ENCODE results near the gene DDX1. TPM values are rescaled to one million over a fixed set of nuclear protein-coding genes. Genes with fewer than 3 reads are reported as not detected.

DDX1 gene
- total RNA-seq, 1 experiment from 2014 or later, result 37.5 TPM

DNA sequence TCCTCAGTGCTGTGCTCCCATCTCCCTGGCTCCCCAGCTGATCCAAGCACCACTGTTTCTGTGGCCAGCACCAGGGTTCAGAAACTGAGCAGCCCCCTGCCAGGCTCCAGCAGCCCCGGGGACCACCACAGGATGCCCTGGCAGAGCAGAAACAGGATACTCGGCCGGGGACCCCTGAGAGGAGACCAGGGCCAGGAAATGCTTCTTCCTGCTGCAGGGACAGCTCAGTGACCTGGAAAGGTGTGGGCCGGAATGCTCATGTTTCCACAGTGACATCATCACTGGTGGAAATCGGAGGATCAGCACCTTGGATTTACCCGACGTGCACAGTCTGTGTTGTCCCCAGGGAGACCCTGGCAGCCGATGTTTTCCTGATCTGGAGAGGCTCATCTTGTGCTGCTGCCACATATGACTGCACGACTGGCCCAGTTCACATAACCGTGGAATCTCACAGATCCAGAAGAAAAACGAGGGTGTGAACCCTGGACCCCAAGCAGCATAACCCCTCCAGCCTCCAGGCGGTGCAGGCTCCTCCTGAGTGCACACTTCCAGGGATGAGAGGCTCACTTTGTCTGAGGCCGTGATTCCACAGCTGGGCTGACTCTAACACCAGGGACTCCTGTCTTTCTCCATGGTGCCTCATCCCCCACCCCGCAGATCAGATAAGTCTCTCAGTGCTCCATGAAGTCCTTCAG is 58.0 kb downstream of the DDX1 start:
- Histone ChIP-seq H3K27me3 (ENCODE audit: low read length) (no peaks in the 10 kb centered on the region), H4K20me1 (ENCODE audit: insufficient read depth, low read depth, low read length) (no peaks in the 10 kb centered on the region), H3K9me3 (ENCODE audit: low read length) (no peaks in the 10 kb centered on the region), H3K9me2 (replicated peaks; ENCODE audit: insufficient read depth, low read length) (no peaks in the 10 kb centered on the region), H3K79me2 (ENCODE audit: low read length) (no peaks in the 10 kb centered on the region), H3K4me2 (ENCODE audit: low read depth, low read length, poor library complexity, severe bottlenecking) (no peak overlapping the region), H2AFZ (ENCODE audit: low read length) (no peak overlapping the region), H3K4me1 (ENCODE audit: low read length) (no peaks in the 10 kb centered on the region), H3K4me3 (ENCODE audit: low read length) (no peak overlapping the region), H3K27ac (ENCODE audit: low read length) (no peak overlapping the region), H3K9ac (ENCODE audit: low read length) (no peak overlapping the region), H3K36me3 (ENCODE audit: insufficient read depth, low read length) (no peaks in the 10 kb centered on the region)
- no peak for DNase-seq

DNA sequence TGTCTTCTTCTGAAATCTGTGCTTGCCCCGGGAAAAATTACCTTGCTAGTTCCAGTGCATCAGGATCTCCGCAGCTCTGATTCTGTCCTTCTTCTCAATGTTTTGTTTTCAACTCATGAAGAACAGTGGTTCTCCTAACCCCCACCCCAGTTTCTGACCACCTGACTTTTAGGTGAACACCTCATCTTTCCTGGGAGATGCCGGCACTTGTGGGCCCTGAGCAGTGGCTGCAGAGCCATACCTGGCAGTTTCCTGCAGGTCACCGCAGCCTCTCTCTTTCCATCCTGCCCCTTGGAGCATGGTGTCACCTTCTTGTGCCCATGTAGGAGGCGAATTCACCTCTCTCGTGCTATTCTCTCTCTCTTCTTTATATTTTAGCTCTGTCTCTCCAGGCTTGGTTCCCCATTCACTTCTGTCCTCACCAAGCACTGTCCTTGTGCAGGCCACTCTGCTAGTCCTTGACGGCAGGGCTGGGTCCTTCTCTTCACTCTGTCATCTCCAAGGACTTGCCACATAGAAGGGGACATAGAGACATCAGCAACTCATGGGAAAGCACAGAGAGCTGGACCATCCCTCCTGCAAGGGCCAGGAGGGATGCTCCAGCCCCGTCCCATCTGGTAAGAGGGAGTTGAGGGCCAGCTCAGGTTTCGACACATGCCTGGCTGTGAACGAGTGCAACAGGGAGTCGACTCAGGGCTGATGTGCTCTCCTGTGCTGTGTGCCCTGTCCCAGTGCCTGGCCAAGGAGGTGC is 59.1 kb downstream of the DDX1 start:
- DNase-seq, result no peak
- Histone ChIP-seq H3K27me3 (ENCODE audit: low read length) (no peaks in the 10 kb centered on the region), H3K27ac (ENCODE audit: low read length) (no peak overlapping the region), H3K4me1 (ENCODE audit: low read length) (no peaks in the 10 kb centered on the region), H4K20me1 (ENCODE audit: insufficient read depth, low read depth, low read length) (no peaks in the 10 kb centered on the region), H3K9me3 (ENCODE audit: low read length) (no peaks in the 10 kb centered on the region), H3K36me3 (ENCODE audit: insufficient read depth, low read length) (no peaks in the 10 kb centered on the region), H3K79me2 (ENCODE audit: low read length) (no peaks in the 10 kb centered on the region), H3K9ac (ENCODE audit: low read length) (no peak overlapping the region), H3K4me3 (ENCODE audit: low read length) (no peak overlapping the region), H3K4me2 (ENCODE audit: low read depth, low read length, poor library complexity, severe bottlenecking) (no peak overlapping the region), H2AFZ (ENCODE audit: low read length) (no peak overlapping the region), H3K9me2 (replicated peaks; ENCODE audit: insufficient read depth, low read length) (no peaks in the 10 kb centered on the region)

DNA sequence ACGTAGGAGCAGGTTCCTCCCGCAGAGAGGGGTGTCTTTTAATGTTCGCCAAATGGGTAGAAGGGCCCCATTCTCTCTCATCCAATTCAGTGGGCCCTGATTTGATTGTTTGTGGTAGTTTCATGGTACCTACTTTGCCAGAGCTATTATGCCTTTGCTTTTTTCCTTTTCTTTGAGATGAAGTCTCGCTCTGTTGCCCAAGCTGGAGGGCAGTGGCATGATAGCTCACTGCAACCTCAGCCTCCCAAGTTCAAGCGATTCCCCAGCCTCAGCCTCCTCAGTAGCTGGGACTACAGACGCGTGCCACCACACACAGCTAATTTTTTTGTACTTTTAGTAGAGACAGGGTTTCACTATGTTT is 59.7 kb downstream of the DDX1 start:
- no peak overlapping the region for H3K27ac ChIP-seq (ENCODE audit: low read length)
- H3K9ac ChIP-seq (ENCODE audit: low read length), result no peak overlapping the region
- no peaks in the 10 kb centered on the region for H4K20me1 ChIP-seq (ENCODE audit: insufficient read depth, low read depth, low read length)
- no peak for DNase-seq
- H3K9me2 ChIP-seq (replicated peaks; ENCODE audit: insufficient read depth, low read length), result no peaks in the 10 kb centered on the region
- H3K79me2 ChIP-seq (ENCODE audit: low read length), result no peaks in the 10 kb centered on the region
- H2AFZ ChIP-seq (ENCODE audit: low read length), result no peak overlapping the region
- H3K4me3 ChIP-seq (ENCODE audit: low read length), result no peak overlapping the region
- H3K9me3 ChIP-seq (ENCODE audit: low read length), result no peaks in the 10 kb centered on the region
- H3K4me2 ChIP-seq (ENCODE audit: low read depth, low read length, poor library complexity, severe bottlenecking), result no peak overlapping the region
- no peaks in the 10 kb centered on the region for H3K36me3 ChIP-seq (ENCODE audit: insufficient read depth, low read length)
- H3K27me3 ChIP-seq (ENCODE audit: low read length), result no peaks in the 10 kb centered on the region
- H3K4me1 ChIP-seq (ENCODE audit: low read length), result no peaks in the 10 kb centered on the region

DNA sequence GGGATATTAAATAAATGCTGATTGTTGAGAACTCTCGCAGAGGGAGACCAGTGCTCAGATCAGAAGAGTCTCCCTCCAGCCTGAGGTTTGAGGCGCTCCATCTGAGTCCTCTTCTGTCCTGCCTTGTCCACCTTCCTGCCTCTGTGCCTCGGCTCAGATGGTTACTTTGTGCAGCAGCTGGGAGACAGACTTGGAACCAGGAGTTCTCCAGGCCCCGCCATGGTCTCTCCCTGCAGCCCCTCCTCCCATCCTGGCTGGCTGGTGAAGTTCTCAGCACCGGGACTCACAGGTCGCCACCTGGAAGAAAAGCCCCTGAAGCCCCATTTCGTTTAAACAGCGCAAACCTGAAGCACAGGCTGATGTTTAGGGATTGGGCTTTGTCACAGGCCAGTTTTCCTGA is 60.6 kb downstream of the DDX1 start:
- Histone ChIP-seq H3K4me1 (ENCODE audit: low read length) (no peaks in the 10 kb centered on the region), H3K4me3 (ENCODE audit: low read length) (no peak overlapping the region), H3K4me2 (ENCODE audit: low read depth, low read length, poor library complexity, severe bottlenecking) (no peak overlapping the region), H3K27ac (ENCODE audit: low read length) (no peak overlapping the region), H3K9me2 (replicated peaks; ENCODE audit: insufficient read depth, low read length) (no peaks in the 10 kb centered on the region), H2AFZ (ENCODE audit: low read length) (no peak overlapping the region), H3K9ac (ENCODE audit: low read length) (no peak overlapping the region), H3K36me3 (ENCODE audit: insufficient read depth, low read length) (no peaks in the 10 kb centered on the region), H3K9me3 (ENCODE audit: low read length) (no peaks in the 10 kb centered on the region), H4K20me1 (ENCODE audit: insufficient read depth, low read depth, low read length) (no peaks in the 10 kb centered on the region), H3K27me3 (ENCODE audit: low read length) (no peaks in the 10 kb centered on the region), H3K79me2 (ENCODE audit: low read length) (no peaks in the 10 kb centered on the region)
- DNase-seq, result no peak

DNA sequence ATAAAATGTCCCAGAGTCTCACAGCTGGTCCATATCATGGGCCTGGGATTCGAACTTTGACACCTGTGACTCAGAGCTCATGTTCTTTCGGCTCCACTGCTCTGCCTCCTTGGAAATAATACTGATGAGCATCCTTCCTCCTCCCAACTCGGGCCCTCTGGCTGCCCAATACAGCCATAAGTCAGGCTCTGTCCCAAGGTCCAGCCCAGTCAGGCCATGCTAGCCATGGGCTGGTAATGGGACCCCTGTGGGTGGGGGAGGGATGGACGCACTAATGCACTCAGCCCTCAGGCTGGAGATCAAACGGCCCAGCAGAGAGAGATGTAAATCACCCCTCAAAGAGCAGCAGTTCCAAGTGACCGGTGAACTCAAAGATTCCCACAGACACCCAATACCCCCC is 61.1 kb downstream of the DDX1 start:
- no peak for DNase-seq
- no peaks in the 10 kb centered on the region for H3K9me2 ChIP-seq (replicated peaks; ENCODE audit: insufficient read depth, low read length)
- no peaks in the 10 kb centered on the region for H4K20me1 ChIP-seq (ENCODE audit: insufficient read depth, low read depth, low read length)
- no peaks in the 10 kb centered on the region for H3K4me1 ChIP-seq (ENCODE audit: low read length)
- no peak overlapping the region for H3K27ac ChIP-seq (ENCODE audit: low read length)
- H3K27me3 ChIP-seq (ENCODE audit: low read length), result no peaks in the 10 kb centered on the region
- H2AFZ ChIP-seq (ENCODE audit: low read length), result no peak overlapping the region
- H3K9me3 ChIP-seq (ENCODE audit: low read length), result no peaks in the 10 kb centered on the region
- H3K79me2 ChIP-seq (ENCODE audit: low read length), result no peaks in the 10 kb centered on the region
- H3K36me3 ChIP-seq (ENCODE audit: insufficient read depth, low read length), result no peaks in the 10 kb centered on the region
- no peak overlapping the region for H3K4me3 ChIP-seq (ENCODE audit: low read length)
- no peak overlapping the region for H3K9ac ChIP-seq (ENCODE audit: low read length)
- no peak overlapping the region for H3K4me2 ChIP-seq (ENCODE audit: low read depth, low read length, poor library complexity, severe bottlenecking)

- Histone ChIP-seq H3K4me3 (ENCODE audit: low read length) (no peak overlapping the region), H4K20me1 (ENCODE audit: insufficient read depth, low read depth, low read length) (no peaks in the 10 kb centered on the region), H3K9me3 (ENCODE audit: low read length) (no peaks in the 10 kb centered on the region), H3K9me2 (replicated peaks; ENCODE audit: insufficient read depth, low read length) (no peaks in the 10 kb centered on the region), H3K4me1 (ENCODE audit: low read length) (no peaks in the 10 kb centered on the region), H3K27me3 (ENCODE audit: low read length) (no peaks in the 10 kb centered on the region), H3K9ac (ENCODE audit: low read length) (no peak overlapping the region), H3K27ac (ENCODE audit: low read length) (no peak overlapping the region), H3K79me2 (ENCODE audit: low read length) (no peaks in the 10 kb centered on the region), H2AFZ (ENCODE audit: low read length) (no peak overlapping the region), H3K4me2 (ENCODE audit: low read depth, low read length, poor library complexity, severe bottlenecking) (no peak overlapping the region), H3K36me3 (ENCODE audit: insufficient read depth, low read length) (no peaks in the 10 kb centered on the region)
- DNase-seq, result no peak
Observed at GRCh38 chr2:15653806-15654726, 62.4 kb downstream of the DDX1 start.

DNA sequence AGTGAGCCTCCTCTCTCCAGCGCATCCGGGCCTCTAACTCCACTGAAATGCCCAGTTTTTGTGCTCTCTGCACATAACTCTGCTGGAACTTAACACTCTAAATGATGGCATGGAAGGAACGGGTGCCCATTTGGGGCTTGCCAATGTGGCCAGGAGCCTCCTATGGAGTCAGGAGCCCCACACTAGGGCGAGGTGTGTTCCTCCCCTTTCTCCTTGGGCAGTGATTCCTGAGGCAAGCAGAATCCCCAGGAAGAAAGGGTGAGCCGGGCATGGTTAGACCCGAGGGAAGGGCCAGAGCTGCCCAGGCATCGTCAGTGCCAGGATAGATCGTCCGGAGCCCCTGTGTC is 63.0 kb downstream of the DDX1 start:
- H2AFZ ChIP-seq (ENCODE audit: low read length), result no peak overlapping the region
- no peaks in the 10 kb centered on the region for H4K20me1 ChIP-seq (ENCODE audit: insufficient read depth, low read depth, low read length)

More for the DNA sequence above, 63.0 kb downstream of the DDX1 start:
- no peak for DNase-seq
- Histone ChIP-seq H3K9me3 (ENCODE audit: low read length) (no peaks in the 10 kb centered on the region), H3K4me2 (ENCODE audit: low read depth, low read length, poor library complexity, severe bottlenecking) (no peak overlapping the region), H3K36me3 (ENCODE audit: insufficient read depth, low read length) (no peaks in the 10 kb centered on the region), H3K27me3 (ENCODE audit: low read length) (no peaks in the 10 kb centered on the region), H3K9ac (ENCODE audit: low read length) (no peak overlapping the region), H3K27ac (ENCODE audit: low read length) (no peak overlapping the region), H3K79me2 (ENCODE audit: low read length) (no peaks in the 10 kb centered on the region), H3K9me2 (replicated peaks; ENCODE audit: insufficient read depth, low read length) (no peaks in the 10 kb centered on the region), H3K4me1 (ENCODE audit: low read length) (no peaks in the 10 kb centered on the region), H3K4me3 (ENCODE audit: low read length) (no peak overlapping the region)

Data from Karpas-422 (cell line).